Astrocyte (in vitro differentiated cells and primary cell): Measurements from ENCODE around the gene OR8B2. TPM values are rescaled to one million over a fixed set of nuclear protein-coding genes. Genes with fewer than 3 reads are reported as not detected.
"Not testable (repeated sequence)": the region's sequence is repeated elsewhere in the genome, so short reads cannot be mapped to it uniquely, and the experiment has no call there.

Experiments
- DNase-seq: peaks from one replicate; pipeline ENCODE4 v3.0.0-alpha.2; 2010; ENCODE audit warnings: low read depth
- FAIRE-seq: peaks from 2 replicates; lab custom pipeline; 2011; peaks lifted over from hg19 to GRCh38; lab: Jason Lieb, UNC
- H2AFZ ChIP-seq: 2 replicates; pipeline ENCODE4 v1.6.0; 2012; ENCODE audit warnings: low read depth, low read length, inconsistent platforms
- H3K27ac ChIP-seq: 2 replicates; pipeline ENCODE4 v1.5.1; 2011; ENCODE audit warnings: low read depth, low read length, inconsistent platforms
- H3K27me3 ChIP-seq: 2 replicates; pipeline ENCODE4 v1.6.0; 2011; ENCODE audit warnings: low read length, inconsistent platforms; ENCODE audit not compliant: insufficient read depth
- H3K36me3 ChIP-seq: 2 replicates; pipeline ENCODE4 v1.5.1; 2011; ENCODE audit warnings: low read length, inconsistent platforms; ENCODE audit not compliant: insufficient read depth
- H3K4me1 ChIP-seq: 2 replicates; pipeline ENCODE4 v1.5.1; 2011; ENCODE audit warnings: low read length, inconsistent platforms; ENCODE audit not compliant: insufficient read depth
- H3K4me2 ChIP-seq: 2 replicates; pipeline ENCODE4 v1.6.0; 2012; ENCODE audit warnings: low read length, inconsistent platforms
- H3K4me3 ChIP-seq: 2 replicates; pipeline ENCODE4 v1.5.1; 2011; ENCODE audit warnings: low read depth, mild to moderate bottlenecking, low read length, inconsistent platforms; ENCODE audit not compliant: insufficient read depth
- H3K79me2 ChIP-seq: 2 replicates; pipeline ENCODE4 v1.6.0; 2012; ENCODE audit warnings: mild to moderate bottlenecking, low read length, inconsistent platforms; ENCODE audit not compliant: insufficient read depth
- H3K9ac ChIP-seq: 2 replicates; pipeline ENCODE4 v1.6.0; 2012; ENCODE audit warnings: mild to moderate bottlenecking, low read length, inconsistent platforms
- H3K9me3 ChIP-seq: 2 replicates; pipeline ENCODE4 v1.5.1; 2012; ENCODE audit warnings: low read depth, mild to moderate bottlenecking, low read length, inconsistent platforms; ENCODE audit not compliant: insufficient read depth
- H4K20me1 ChIP-seq: 2 replicates; pipeline ENCODE4 v1.6.0; 2012; ENCODE audit warnings: low read length, inconsistent platforms; ENCODE audit not compliant: insufficient read depth
- H3K27ac Mint-ChIP-seq: one replicate; pipeline ENCODE4 v1.8.0; 2021; ENCODE audit warnings: mild to moderate bottlenecking, mixed read lengths; ENCODE audit not compliant: unreplicated experiment
- H3K27me3 Mint-ChIP-seq: one replicate; pipeline ENCODE4 v1.8.0; 2021; ENCODE audit warnings: low read depth, mixed read lengths; ENCODE audit not compliant: unreplicated experiment
- H3K36me3 Mint-ChIP-seq: one replicate; pipeline ENCODE4 v1.8.0; 2021; ENCODE audit warnings: low read depth, mixed read lengths; ENCODE audit not compliant: unreplicated experiment
- H3K4me1 Mint-ChIP-seq: one replicate; pipeline ENCODE4 v1.8.0; 2021; ENCODE audit warnings: low read depth, mixed read lengths; ENCODE audit not compliant: unreplicated experiment
- H3K4me3 Mint-ChIP-seq: one replicate; pipeline ENCODE4 v1.8.0; 2021; ENCODE audit warnings: mild to moderate bottlenecking, moderate library complexity, mixed read lengths; ENCODE audit not compliant: unreplicated experiment
- H3K9me3 Mint-ChIP-seq: one replicate; pipeline ENCODE4 v1.8.0; 2021; ENCODE audit warnings: mild to moderate bottlenecking, mixed read lengths; ENCODE audit not compliant: unreplicated experiment
- CTCF ChIP-seq: IDR thresholded peaks from 2 replicates; pipeline ENCODE4 v1.5.1; 2011; ENCODE audit warnings: low read depth, mild to moderate bottlenecking, inconsistent platforms, low read length, moderate library complexity; ENCODE audit not compliant: insufficient read depth
- EZH2 ChIP-seq: IDR thresholded peaks from 2 replicates; pipeline ENCODE4 v1.6.1; 2012; ENCODE audit warnings: mild to moderate bottlenecking, low read length, inconsistent platforms; ENCODE audit not compliant: insufficient read depth
- total RNA-seq: library from RNA; stranded (reverse); gene quantifications from 2 replicates; pipeline ENCODE4 v1.2.1, GENCODE V29; 2021

The OR8B2 gene
- total RNA-seq, 1 donor from 2014 or later: not detected

- Histone ChIP-seq H3K4me3 (no peak within 1 kb of the TSS), H3K27ac (no peak within 1 kb of the TSS), H3K4me2 (no peak within 1 kb of the TSS), H2AFZ (no peak within 1 kb of the TSS), H3K9me3 (no peaks in the 10 kb centered on the region), H3K27me3 (no peaks in the 10 kb centered on the region), H3K9ac (no peak within 1 kb of the TSS), H3K36me3 (no peaks in the 10 kb centered on the region), H4K20me1 (no peaks in the 10 kb centered on the region), H3K4me1 (no peaks in the 10 kb centered on the region), H3K79me2 (no peaks in the 10 kb centered on the region)
- no peaks in the 10 kb centered on the region for H3K4me1 Mint-ChIP-seq
- H3K36me3 Mint-ChIP-seq: no peaks in the 10 kb centered on the region
- no peaks in the 10 kb centered on the region for H3K27me3 Mint-ChIP-seq
- FAIRE-seq: no peak
- no peak for DNase-seq
- no peak within 1 kb of the TSS for H3K4me3 Mint-ChIP-seq
- no peak within 1 kb of the TSS for H3K27ac Mint-ChIP-seq
- H3K9me3 Mint-ChIP-seq: no peaks in the 10 kb centered on the region
- TF ChIP-seq EZH2 (no peak), CTCF (no peak)
Measured at GRCh38 chr11:124398924-124399323, 14.6 kb upstream of the OR8B2 start, which contains the start of gene OR8B3. OR8B3 (minus strand) TSS chr11:124399024; CDS start chr11:124397351, 1,673 bp downstream.

GRCh38 chr11:124396847-124397246 is 12.5 kb upstream of the OR8B2 start:
- not testable (repeated sequence) for H3K9me3 Mint-ChIP-seq, H3K79me2 ChIP-seq, H3K4me3 Mint-ChIP-seq, H3K27me3 ChIP-seq, DNase-seq, H4K20me1 ChIP-seq, H3K27ac ChIP-seq, H3K4me1 ChIP-seq, H3K36me3 Mint-ChIP-seq, H3K27ac Mint-ChIP-seq, H3K36me3 ChIP-seq, H3K9me3 ChIP-seq, H3K4me3 ChIP-seq, H2AFZ ChIP-seq, H3K4me2 ChIP-seq, H3K4me1 Mint-ChIP-seq, H3K9ac ChIP-seq, H3K27me3 Mint-ChIP-seq
- peak; percentile 58 for FAIRE-seq

- no peak overlapping the region for H3K9ac ChIP-seq
- H3K27me3 ChIP-seq: no peaks in the 10 kb centered on the region
- Mint-ChIP-seq H3K4me1 (no peaks in the 10 kb centered on the region), H3K27ac (no peak overlapping the region), H3K4me3 (no peak overlapping the region), H3K9me3 (no peaks in the 10 kb centered on the region), H3K27me3 (no peaks in the 10 kb centered on the region), H3K36me3 (no peaks in the 10 kb centered on the region)
- no peaks in the 10 kb centered on the region for H4K20me1 ChIP-seq
- no peak overlapping the region for H3K4me3 ChIP-seq
- H3K36me3 ChIP-seq: no peaks in the 10 kb centered on the region
- no peak overlapping the region for H2AFZ ChIP-seq
- FAIRE-seq: no peak
- no peaks in the 10 kb centered on the region for H3K9me3 ChIP-seq
- H3K79me2 ChIP-seq: no peaks in the 10 kb centered on the region
- peak; percentile 4 for DNase-seq
- no peak overlapping the region for H3K4me2 ChIP-seq
- no peaks in the 10 kb centered on the region for H3K4me1 ChIP-seq
- H3K27ac ChIP-seq: no peak overlapping the region
- TF ChIP-seq EZH2: no peak
- no peak for TF ChIP-seq CTCF
Measured at GRCh38 chr11:124394408-124394807, 10.1 kb upstream of the OR8B2 start.

GRCh38 chr11:124382857-124383256 is 1.4 kb downstream of the OR8B2 start:
- not testable (repeated sequence) for H3K27me3 ChIP-seq, H3K27ac Mint-ChIP-seq, H2AFZ ChIP-seq, H3K27ac ChIP-seq, H3K4me1 ChIP-seq, H3K4me1 Mint-ChIP-seq, H3K9me3 ChIP-seq, H3K36me3 ChIP-seq, DNase-seq, H3K36me3 Mint-ChIP-seq, FAIRE-seq, H3K27me3 Mint-ChIP-seq, H3K9me3 Mint-ChIP-seq, H3K4me3 ChIP-seq, H3K4me3 Mint-ChIP-seq, H3K4me2 ChIP-seq, H3K9ac ChIP-seq, H4K20me1 ChIP-seq, H3K79me2 ChIP-seq
